Upper lobe of right lung (tissue), 1 donor: Measurements from ENCODE around the gene PPP1CB. TPM values are rescaled to one million over a fixed set of nuclear protein-coding genes. Genes with fewer than 3 reads are reported as not detected.
A peak's percentile ranks its signal among the peaks of the same experiment; 100 is the strongest.

Experiments
- ATAC-seq: fragments of 200-7000 bp; cut with Tn5 transposase; one replicate; pipeline ENCODE4 v1.9.1; 2020; ENCODE audit warnings: mild to moderate bottlenecking, moderate library complexity
- DNase-seq: peaks from one replicate; pipeline ENCODE4 v3.0.0-alpha.2; 2020
- H3K27ac ChIP-seq: fragments of 200-600 bp; one replicate; pipeline ENCODE4 v1.8.0; 2022
- H3K27me3 ChIP-seq: fragments of 200-600 bp; one replicate; pipeline ENCODE4 v1.8.0; 2022; ENCODE audit warnings: mild to moderate bottlenecking
- H3K36me3 ChIP-seq: fragments of 200-600 bp; one replicate; pipeline ENCODE4 v1.8.0; 2022
- H3K4me1 ChIP-seq: fragments of 200-600 bp; one replicate; pipeline ENCODE4 v1.8.0; 2022
- H3K4me3 ChIP-seq: fragments of 200-600 bp; one replicate; pipeline ENCODE4 v1.8.0; 2022; ENCODE audit warnings: mild to moderate bottlenecking
- H3K9me3 ChIP-seq: fragments of 200-600 bp; one replicate; pipeline ENCODE4 v1.8.0; 2022
- CTCF ChIP-seq: fragments of 200-600 bp; IDR thresholded peaks from one replicate; pipeline ENCODE4 v1.8.0; 2022; ENCODE audit warnings: antibody characterized with exemption
- intact Hi-C: fragments of 100-400 bp; cut with DNase I; formaldehyde crosslinking; loops from one replicate; pipeline ENCODE4 v1.11.0; 2022
- total RNA-seq: library from RNA; stranded (reverse); fragmentation: NEBNext Ultra II Directional; extraction: Animal tissue kit (Norgen Biotek cat#: 25700); gene quantifications from one replicate; pipeline ENCODE4 v1.2.1, GENCODE V29; 2021
- donor health status: DM: no; HTN: yes; CAD: no; lungs with severe emphysema.

PPP1CB gene
- total RNA-seq, 1 donor from 2014 or later = 256 TPM

DNA sequence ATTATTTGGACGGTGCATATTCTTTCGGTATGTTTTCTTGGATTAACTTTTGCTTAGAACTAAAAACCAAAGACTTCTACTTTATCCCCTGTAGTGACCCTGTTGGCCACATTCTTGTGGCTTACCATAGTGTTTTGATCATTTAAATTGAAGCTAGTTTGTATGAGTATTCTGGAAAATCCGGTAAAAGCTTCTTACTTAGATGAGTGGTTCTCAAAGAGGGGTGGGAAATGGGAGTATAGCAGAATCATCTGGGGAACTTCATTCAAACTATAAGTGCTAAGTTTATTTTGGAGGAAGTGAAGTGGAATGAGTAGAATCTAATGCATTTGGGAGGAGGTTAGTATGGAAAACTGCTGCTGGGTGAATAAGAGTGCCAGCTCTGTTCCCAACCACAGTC, 3.8 kb downstream of the PPP1CB start:
- DNase-seq (no peak), ATAC-seq (no peak)
- peaks cover 57% of the 10 kb centered on the region for H3K4me1 ChIP-seq
- H3K4me3 ChIP-seq = peak overlapping the region; percentile 0
- no peaks in the 10 kb centered on the region for H3K9me3 ChIP-seq
- TF ChIP-seq CTCF = no peak
- intact Hi-C loops = loop anchor here (10.0 kb wide), 1 partner anchor 161 kb away; no protein-coding TSS in a partner anchor
- peaks cover 14% of the 10 kb centered on the region for H3K36me3 ChIP-seq
- no peak overlapping the region for H3K27ac ChIP-seq
- H3K27me3 ChIP-seq = no peaks in the 10 kb centered on the region

- Histone ChIP-seq H3K36me3 (peaks cover 27% of the 10 kb centered on the region), H3K9me3 (no peaks in the 10 kb centered on the region), H3K27me3 (no peaks in the 10 kb centered on the region), H3K4me3 (no peak overlapping the region), H3K4me1 (peaks cover 75% of the 10 kb centered on the region), H3K27ac (no peak overlapping the region)
- ATAC-seq = peak; percentile 50
- TF ChIP-seq CTCF = no peak
- no peak for DNase-seq
- intact Hi-C loops = loop anchor here (10.0 kb wide), 1 partner anchor 164 kb away; no protein-coding TSS in a partner anchor
Observed at GRCh38 chr2:28758459-28758858, 6.8 kb downstream of the PPP1CB start.

DNA sequence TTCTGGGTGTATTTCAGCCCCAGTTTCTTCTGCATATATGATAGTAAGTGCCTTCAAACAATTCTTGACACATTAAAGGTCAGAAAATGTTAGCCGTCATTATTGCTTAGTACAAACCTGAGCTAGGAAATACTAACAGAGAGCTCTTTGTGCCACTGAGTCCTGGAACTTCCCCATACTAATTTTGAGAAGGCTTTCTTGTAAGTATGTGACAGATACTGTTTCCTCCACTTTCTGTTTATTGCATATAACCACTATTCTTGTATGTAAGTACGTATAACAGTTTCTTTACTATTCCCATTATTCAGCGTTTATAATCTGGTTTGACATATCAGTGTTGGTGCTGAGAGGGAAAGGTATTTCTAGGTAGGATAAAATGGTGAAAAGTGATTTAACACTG, 9.8 kb downstream of the PPP1CB start:
- H3K27ac ChIP-seq = no peak overlapping the region
- no peak for ATAC-seq
- H3K36me3 ChIP-seq = peaks cover 27% of the 10 kb centered on the region
- H3K4me3 ChIP-seq = no peak overlapping the region
- H3K4me1 ChIP-seq = peaks cover 67% of the 10 kb centered on the region
- no peak for TF ChIP-seq CTCF
- DNase-seq = no peak
- H3K27me3 ChIP-seq = no peaks in the 10 kb centered on the region
- intact Hi-C loops = no loop called here
- H3K9me3 ChIP-seq = no peaks in the 10 kb centered on the region

DNA sequence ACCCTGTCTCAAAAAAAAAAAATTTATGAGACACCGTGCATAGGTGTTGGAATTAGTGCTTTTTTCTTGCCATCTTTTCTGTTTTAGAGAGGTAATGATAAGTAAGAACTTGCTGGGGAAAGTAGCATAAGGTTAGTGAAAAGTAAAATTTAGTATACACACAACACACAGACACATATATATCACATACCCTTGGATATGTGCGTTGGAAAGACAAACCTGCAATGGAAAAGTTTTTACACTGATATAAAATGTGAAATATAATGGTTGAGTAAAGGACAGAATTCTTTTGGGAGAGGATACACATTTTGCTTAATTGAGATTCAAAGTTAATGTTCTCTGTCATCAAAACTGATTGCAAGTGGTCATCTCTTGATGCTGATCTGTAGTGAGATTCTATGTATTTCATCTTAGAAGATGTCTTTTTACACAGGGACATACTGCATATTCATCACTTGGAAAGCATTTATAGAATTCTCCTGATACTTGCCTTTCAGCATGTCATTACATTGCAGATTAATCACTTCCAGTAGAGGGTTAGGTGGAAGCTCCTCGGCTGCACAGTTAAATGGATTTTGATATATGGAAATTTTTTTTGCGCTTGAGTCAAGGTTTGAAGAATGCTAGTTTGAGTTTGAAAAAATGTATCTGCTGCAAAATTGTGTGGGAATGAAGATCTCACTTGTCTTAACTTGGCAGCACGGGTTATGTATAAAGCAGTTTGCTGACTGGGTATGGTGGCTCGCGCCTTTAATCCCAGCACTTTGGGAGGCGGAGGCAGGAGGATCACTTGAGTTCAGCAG, 13.5 kb downstream of the PPP1CB start:
- H3K27me3 ChIP-seq = no peaks in the 10 kb centered on the region
- no peak for TF ChIP-seq CTCF
- no peak overlapping the region for H3K27ac ChIP-seq
- H3K36me3 ChIP-seq = peaks cover 16% of the 10 kb centered on the region
- no peaks in the 10 kb centered on the region for H3K9me3 ChIP-seq
- ATAC-seq (no peak), DNase-seq (no peak)
- intact Hi-C loops = no loop called here
- H3K4me1 ChIP-seq = peaks cover 54% of the 10 kb centered on the region
- H3K4me3 ChIP-seq = no peak overlapping the region

DNA sequence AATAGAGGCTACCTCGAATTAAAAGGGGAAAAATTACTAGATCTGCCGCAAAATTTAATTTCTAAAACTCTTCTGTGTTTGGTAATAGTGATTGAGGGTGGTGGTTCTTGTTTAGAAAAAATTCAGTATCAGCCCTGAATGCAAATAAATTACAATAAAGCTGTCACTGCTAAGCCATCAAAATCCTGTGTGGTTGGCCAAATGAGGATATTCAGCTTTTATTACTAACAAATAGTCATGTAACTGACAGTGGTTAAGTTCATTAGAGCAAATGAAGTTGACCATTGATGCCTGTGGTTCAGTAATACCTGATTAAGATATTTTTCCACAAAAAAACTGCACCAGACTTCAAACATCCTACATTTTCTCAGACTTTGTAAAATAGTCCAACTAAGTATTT, 14.4 kb downstream of the PPP1CB start:
- Histone ChIP-seq H3K27ac (no peak overlapping the region), H3K4me1 (peaks cover 51% of the 10 kb centered on the region)
- intact Hi-C loops = no loop called here

More for the DNA sequence above, 14.4 kb downstream of the PPP1CB start:
- no peak for DNase-seq
- no peak for TF ChIP-seq CTCF
- Histone ChIP-seq H3K36me3 (peaks cover 6% of the 10 kb centered on the region), H3K27me3 (no peaks in the 10 kb centered on the region), H3K9me3 (no peaks in the 10 kb centered on the region), H3K4me3 (no peak overlapping the region)
- ATAC-seq = no peak
